Panc1 (cell line): ENCODE data around the gene MEGF11. TPM values are rescaled to one million over a fixed set of nuclear protein-coding genes. Genes with fewer than 3 reads are reported as not detected.

Experiments
- ATAC-seq: fragments of 200-7000 bp; cut with Tn5 transposase; 2 replicates; pipeline ENCODE4 v1.9.1; 2020; ENCODE audit warnings: mild to moderate bottlenecking, moderate library complexity
- BruUV-seq: library from RNA; stranded (reverse); fragments of 400-500 nt; replicated peaks from 2 replicates; lab custom pipeline; 2021; lab: Mats Ljungman, UMichigan
- CTCF ChIA-PET: fragments of 300-600 bp; sonication (Branson Sonifier 250); formaldehyde crosslinking; loops from one replicate; lab custom pipeline; 2022; ENCODE audit warnings: antibody characterized with exemption; lab: Charles Lee
- POLR2A ChIA-PET: fragments of 300-600 bp; sonication (Branson Sonifier 250); formaldehyde crosslinking; loops from one replicate; lab custom pipeline; 2022; ENCODE audit warnings: antibody characterized with exemption; lab: Charles Lee
- DNase-seq: peaks from one replicate; pipeline ENCODE4 v3.0.0-alpha.2; 2010; ENCODE audit warnings: low read depth, low spot score
- H3K27ac ChIP-seq: 2 replicates; pipeline ENCODE4 v1.5.1; 2011; ENCODE audit warnings: mild to moderate bottlenecking, low read length, inconsistent platforms
- H3K27me3 ChIP-seq: fragments of 200-500 bp; sonication (Bioruptor generic); 2 replicates; pipeline ENCODE4 v1.6.0; 2014; ENCODE audit warnings: low read length, inconsistent platforms; ENCODE audit not compliant: control insufficient read depth, insufficient read depth
- H3K36me3 ChIP-seq: fragments of 200-500 bp; sonication (Bioruptor generic); 2 replicates; pipeline ENCODE4 v1.5.1; 2014; ENCODE audit warnings: inconsistent platforms, mild to moderate bottlenecking, low read length, moderate library complexity; ENCODE audit not compliant: control insufficient read depth, insufficient read depth
- H3K4me1 ChIP-seq: 2 replicates; pipeline ENCODE4 v1.5.1; 2011; ENCODE audit warnings: inconsistent platforms, mild to moderate bottlenecking, low read length, moderate library complexity; ENCODE audit not compliant: control insufficient read depth, insufficient read depth
- H3K4me3 ChIP-seq, 2 experiments: 2 replicates each; pipeline ENCODE4 v1.5.1; 2011 to 2012; ENCODE audit warnings: low read depth in 2 of 2, low read length in 2 of 2, mild to moderate bottlenecking in 2 of 2, inconsistent platforms in 1 of 2, moderate library complexity in 1 of 2
- H3K9me3 ChIP-seq: fragments of 200-500 bp; sonication (Bioruptor generic); 2 replicates; pipeline ENCODE4 v1.5.1; 2014; ENCODE audit warnings: low read depth, mild to moderate bottlenecking, inconsistent platforms, low read length, moderate library complexity; ENCODE audit not compliant: control insufficient read depth, insufficient read depth
- POLR2AphosphoS5 ChIP-seq: IDR thresholded peaks from 2 replicates; pipeline ENCODE4 v1.6.1; 2012; ENCODE audit warnings: mild to moderate bottlenecking, low read depth, low read length, moderate library complexity
- SIN3A ChIP-seq: IDR thresholded peaks from 2 replicates; pipeline ENCODE4 v1.6.1; 2012; ENCODE audit warnings: low read depth, mild to moderate bottlenecking, low read length, moderate library complexity, borderline replicate concordance; ENCODE audit not compliant: insufficient read depth
- TCF7L2 ChIP-seq: IDR thresholded peaks from 2 replicates; pipeline ENCODE4 v1.6.1; 2011; ENCODE audit warnings: mild to moderate bottlenecking, low read depth, low read length, inconsistent platforms
- in situ Hi-C: cut with HindIII; loops from 2 replicates; pipeline ENCODE4 v1.10.0; 2016; ENCODE audit warnings: low sequenced_read_pairs, low pct_unique_long_range_greater_than_20kb
- intact Hi-C: fragments of 100-400 bp; cut with micrococcal nuclease; formaldehyde crosslinking; loops from one replicate; pipeline ENCODE4 v1.10.0; 2022; ENCODE audit not compliant: unreplicated experiment
- total RNA-seq: library from RNA; stranded (reverse); gene quantifications from one replicate; pipeline ENCODE4 v1.2.1, GENCODE V29; 2021; ENCODE audit not compliant: unreplicated experiment
- TF ChIP-seq, protein P1 (sequence below), 2 experiments: IDR thresholded peaks; 2 replicates each; pipeline ENCODE4 v1.6.1; 2011 to 2012; ENCODE audit warnings: low read depth in 2 of 2, control low read depth in 1 of 2, low read length in 1 of 2, mild to moderate bottlenecking in 1 of 2, moderate library complexity in 1 of 2; ENCODE audit not compliant: insufficient read depth in 1 of 2
- TF ChIP-seq, protein P2 (sequence below): fragments of 450-650 bp; IDR thresholded peaks from 2 replicates; pipeline ENCODE4 v1.5.1; 2017; ENCODE audit warnings: mild to moderate bottlenecking

Gene MEGF11
- total RNA-seq, 1 experiment from 2014 or later = 0.95 TPM

- CTCF ChIA-PET = interaction anchor here (0.5 kb wide), 1 partner anchor 90 kb away, joined by 4 read pairs; no protein-coding TSS in a partner anchor
- intact Hi-C loops = no loop called here
- in situ Hi-C loops = no loop called here
- BruUV-seq = no TSS peak
- Histone ChIP-seq H3K27me3 (no peaks in the 10 kb centered on the region), H3K4me3 (no peak overlapping the region), H3K9me3 (no peaks in the 10 kb centered on the region), H3K27ac (no peak overlapping the region), H3K36me3 (no peaks in the 10 kb centered on the region), H3K4me1 (no peaks in the 10 kb centered on the region)
- POLR2A ChIA-PET = no interaction called here
- TF ChIP-seq SIN3A (no peak), TCF7L2 (no peak), POLR2AphosphoS5 (no peak)
- TF ChIP-seq, protein P1, sequence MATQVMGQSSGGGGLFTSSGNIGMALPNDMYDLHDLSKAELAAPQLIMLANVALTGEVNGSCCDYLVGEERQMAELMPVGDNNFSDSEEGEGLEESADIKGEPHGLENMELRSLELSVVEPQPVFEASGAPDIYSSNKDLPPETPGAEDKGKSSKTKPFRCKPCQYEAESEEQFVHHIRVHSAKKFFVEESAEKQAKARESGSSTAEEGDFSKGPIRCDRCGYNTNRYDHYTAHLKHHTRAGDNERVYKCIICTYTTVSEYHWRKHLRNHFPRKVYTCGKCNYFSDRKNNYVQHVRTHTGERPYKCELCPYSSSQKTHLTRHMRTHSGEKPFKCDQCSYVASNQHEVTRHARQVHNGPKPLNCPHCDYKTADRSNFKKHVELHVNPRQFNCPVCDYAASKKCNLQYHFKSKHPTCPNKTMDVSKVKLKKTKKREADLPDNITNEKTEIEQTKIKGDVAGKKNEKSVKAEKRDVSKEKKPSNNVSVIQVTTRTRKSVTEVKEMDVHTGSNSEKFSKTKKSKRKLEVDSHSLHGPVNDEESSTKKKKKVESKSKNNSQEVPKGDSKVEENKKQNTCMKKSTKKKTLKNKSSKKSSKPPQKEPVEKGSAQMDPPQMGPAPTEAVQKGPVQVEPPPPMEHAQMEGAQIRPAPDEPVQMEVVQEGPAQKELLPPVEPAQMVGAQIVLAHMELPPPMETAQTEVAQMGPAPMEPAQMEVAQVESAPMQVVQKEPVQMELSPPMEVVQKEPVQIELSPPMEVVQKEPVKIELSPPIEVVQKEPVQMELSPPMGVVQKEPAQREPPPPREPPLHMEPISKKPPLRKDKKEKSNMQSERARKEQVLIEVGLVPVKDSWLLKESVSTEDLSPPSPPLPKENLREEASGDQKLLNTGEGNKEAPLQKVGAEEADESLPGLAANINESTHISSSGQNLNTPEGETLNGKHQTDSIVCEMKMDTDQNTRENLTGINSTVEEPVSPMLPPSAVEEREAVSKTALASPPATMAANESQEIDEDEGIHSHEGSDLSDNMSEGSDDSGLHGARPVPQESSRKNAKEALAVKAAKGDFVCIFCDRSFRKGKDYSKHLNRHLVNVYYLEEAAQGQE (IDR thresholded peaks at IDR 0.05; ENCODE audit: insufficient read depth in 1 of 2, low read depth in 2 of 2, low read length in 1 of 2) = no peak
- TF ChIP-seq, protein P2, sequence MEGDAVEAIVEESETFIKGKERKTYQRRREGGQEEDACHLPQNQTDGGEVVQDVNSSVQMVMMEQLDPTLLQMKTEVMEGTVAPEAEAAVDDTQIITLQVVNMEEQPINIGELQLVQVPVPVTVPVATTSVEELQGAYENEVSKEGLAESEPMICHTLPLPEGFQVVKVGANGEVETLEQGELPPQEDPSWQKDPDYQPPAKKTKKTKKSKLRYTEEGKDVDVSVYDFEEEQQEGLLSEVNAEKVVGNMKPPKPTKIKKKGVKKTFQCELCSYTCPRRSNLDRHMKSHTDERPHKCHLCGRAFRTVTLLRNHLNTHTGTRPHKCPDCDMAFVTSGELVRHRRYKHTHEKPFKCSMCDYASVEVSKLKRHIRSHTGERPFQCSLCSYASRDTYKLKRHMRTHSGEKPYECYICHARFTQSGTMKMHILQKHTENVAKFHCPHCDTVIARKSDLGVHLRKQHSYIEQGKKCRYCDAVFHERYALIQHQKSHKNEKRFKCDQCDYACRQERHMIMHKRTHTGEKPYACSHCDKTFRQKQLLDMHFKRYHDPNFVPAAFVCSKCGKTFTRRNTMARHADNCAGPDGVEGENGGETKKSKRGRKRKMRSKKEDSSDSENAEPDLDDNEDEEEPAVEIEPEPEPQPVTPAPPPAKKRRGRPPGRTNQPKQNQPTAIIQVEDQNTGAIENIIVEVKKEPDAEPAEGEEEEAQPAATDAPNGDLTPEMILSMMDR = no peak
- ATAC-seq (no peak), DNase-seq (no peak)
Measured at GRCh38 chr15:66165856-66166255, 87.7 kb downstream of the MEGF11 start.

GRCh38 chr15:66164788-66165187 is 88.8 kb downstream of the MEGF11 start:
- TF ChIP-seq TCF7L2 (no peak), POLR2AphosphoS5 (no peak), SIN3A (no peak)
- TF ChIP-seq, protein P1 (IDR thresholded peaks at IDR 0.05; ENCODE audit: insufficient read depth in 1 of 2, low read depth in 2 of 2, low read length in 1 of 2) = no peak
- TF ChIP-seq, protein P2 = no peak
- no peaks in the 10 kb centered on the region for H3K27me3 ChIP-seq
- H3K4me3 ChIP-seq = no peak overlapping the region
- H3K9me3 ChIP-seq = no peaks in the 10 kb centered on the region
- no peak for ATAC-seq
- intact Hi-C loops (no loop called here), in situ Hi-C loops (no loop called here)
- H3K36me3 ChIP-seq = no peaks in the 10 kb centered on the region
- CTCF ChIA-PET = interaction anchor here (0.6 kb wide), 1 partner anchor 148 kb away, joined by 7 read pairs; no protein-coding TSS in a partner anchor
- POLR2A ChIA-PET = no interaction called here
- BruUV-seq = no TSS peak
- H3K27ac ChIP-seq = no peak overlapping the region
- H3K4me1 ChIP-seq = no peaks in the 10 kb centered on the region
- DNase-seq = no peak
